HL-60/S4 treated with phorbol 12-myristate 13-acetate at 8.2 ng/mL for 4 days and 3 days (cell line): Measurements from ENCODE around the gene ANKLE1.

ENCODE experiments used
- in situ Hi-C: fragments of 300-500 bp; cut with MboI; formaldehyde crosslinking; loops from 2 replicates; pipeline ENCODE4 v1.15.0; 2022; ENCODE audit warnings: low sequenced_read_pairs

The ANKLE1 gene

GRCh38 chr19:17325133-17325532 is 43.4 kb downstream of the ANKLE1 start:
- in situ Hi-C loops = no loop called here

GRCh38 chr19:17325881-17326594 is 44.3 kb downstream of the ANKLE1 start:
- in situ Hi-C loops = no loop called here

GRCh38 chr19:17326595-17326966 is 44.9 kb downstream of the ANKLE1 start:
- in situ Hi-C loops = no loop called here

- in situ Hi-C loops = no loop called here
Measured at GRCh38 chr19:17327068-17327653, 45.5 kb downstream of the ANKLE1 start.

- in situ Hi-C loops = no loop called here
Measured at GRCh38 chr19:17327654-17328516, 46.2 kb downstream of the ANKLE1 start.

- in situ Hi-C loops = no loop called here
Measured at GRCh38 chr19:17328517-17329365, 47.0 kb downstream of the ANKLE1 start.

GRCh38 chr19:17329366-17330261 is 47.9 kb downstream of the ANKLE1 start:
- in situ Hi-C loops = no loop called here

GRCh38 chr19:17330262-17331044 is 48.8 kb downstream of the ANKLE1 start:
- in situ Hi-C loops = no loop called here

- in situ Hi-C loops = no loop called here
Measured at GRCh38 chr19:17331045-17331558, 49.4 kb downstream of the ANKLE1 start.

GRCh38 chr19:17332360-17332676 is 50.6 kb downstream of the ANKLE1 start:
- in situ Hi-C loops = no loop called here

- in situ Hi-C loops = no loop called here
Measured at GRCh38 chr19:17332677-17333581, 51.2 kb downstream of the ANKLE1 start.

GRCh38 chr19:17333611-17334413 is 52.1 kb downstream of the ANKLE1 start:
- in situ Hi-C loops = no loop called here

GRCh38 chr19:17334414-17335409 is 53.0 kb downstream of the ANKLE1 start, which contains the start of gene ANO8:
Gene ANO8, minus strand, starts transcription at chr19:17334855. Its CDS starts 185 bp downstream, at chr19:17334670.
- in situ Hi-C loops = no loop called here

GRCh38 chr19:17335575-17335974 is 53.9 kb downstream of the ANKLE1 start:
- in situ Hi-C loops = no loop called here
